HG03520 (cell line): Measurements from ENCODE around the gene PATE1.

Source experiments
- ATAC-seq: cut with Tn5 transposase; IDR thresholded peaks from one replicate; pipeline ENCODE4 v1.9.1; 2021; ENCODE audit warnings: mild to moderate bottlenecking, moderate library complexity; ENCODE audit not compliant: unreplicated experiment

Gene PATE1

DNA sequence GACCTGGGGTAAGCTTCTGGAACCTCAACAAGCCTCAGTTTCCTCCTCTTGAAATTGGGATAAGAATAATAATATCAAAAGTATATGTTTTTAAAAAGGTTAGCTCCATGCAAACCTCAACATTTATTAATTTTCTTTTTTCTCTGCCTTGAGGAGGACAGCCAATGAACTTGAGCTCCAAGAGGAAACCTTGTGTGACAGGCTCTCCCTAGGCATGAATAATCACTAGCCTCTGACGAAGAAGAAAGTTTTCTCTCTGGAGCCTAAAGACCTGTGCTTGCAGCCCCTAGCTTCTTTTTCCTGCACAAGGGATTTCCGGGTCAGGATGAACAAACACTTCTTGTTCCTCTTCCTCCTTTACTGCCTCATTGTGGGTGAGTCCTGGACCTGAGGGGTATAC lies 41.7 kb downstream of the PATE1 start, which contains the start of gene PATE3:
Gene PATE3 (plus strand): TSS at position 301 of the 400 bp plus-strand sequence. CDS start 25 bp downstream, at position 326.
- ATAC-seq: no peak

DNA sequence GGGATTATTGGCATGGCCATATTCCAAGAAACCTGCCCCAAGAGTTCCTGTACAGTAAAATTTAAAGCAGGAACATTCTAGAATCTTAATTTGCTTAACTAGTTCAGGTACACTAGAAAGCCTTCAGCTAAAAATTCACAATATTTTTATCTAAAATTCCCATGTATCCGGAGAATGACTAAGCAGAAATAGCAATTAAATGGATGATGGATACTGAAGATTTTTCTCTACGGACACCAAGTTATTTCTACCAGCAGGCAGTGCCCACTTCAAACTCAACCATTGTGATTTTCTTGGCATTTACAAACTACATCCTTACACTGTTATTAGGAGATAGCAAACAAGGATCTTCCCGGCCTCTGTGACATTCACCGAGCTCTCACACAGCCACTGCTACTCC lies 44.7 kb downstream of the PATE1 start:
- ATAC-seq: no peak

GRCh38 chr11:125797641-125798040 lies 51.6 kb downstream of the PATE1 start:
- ATAC-seq: no peak
